GM12878 (cell line): Measurements from ENCODE around the gene CCDC102B. TPM values are rescaled to one million over a fixed set of nuclear protein-coding genes. Genes with fewer than 3 reads are reported as not detected.

Experiments
- ATAC-seq: fragments of 200-7000 bp; cut with Tn5 transposase; 3 replicates; pipeline ENCODE4 v1.9.1; 2020; ENCODE audit warnings: mild to moderate bottlenecking, moderate library complexity
- BruUV-seq: library from RNA; stranded (reverse); fragments of 400-500 nt; replicated peaks from 2 replicates; lab custom pipeline; 2021; lab: Mats Ljungman, UMichigan
- CTCF ChIA-PET: fragments of 300-600 bp; sonication (Branson Sonifier 250); formaldehyde crosslinking; extraction: SDS; loops from one replicate; lab custom pipeline; 2021; ENCODE audit warnings: inconsistent platforms; lab: Yijun Ruan, JAX
- POLR2A ChIA-PET: fragments of 350-600 bp; formaldehyde crosslinking; extraction: SDS; loops from one replicate; lab custom pipeline; 2021; ENCODE audit warnings: inconsistent platforms; lab: Charles Lee
- RAD21 ChIA-PET: fragments of 300-600 bp; sonication (Branson Sonifier 250); formaldehyde crosslinking; loops from one replicate; lab custom pipeline; 2023; ENCODE audit warnings: antibody characterized with exemption; ENCODE audit not compliant: unreplicated experiment; lab: Charles Lee
- SMC1A ChIA-PET: fragments of 300-600 bp; sonication (Branson Sonifier 250); formaldehyde crosslinking; loops from one replicate; lab custom pipeline; 2023; ENCODE audit not compliant: unreplicated experiment, uncharacterized antibody; lab: Charles Lee
- DNase-seq: peaks from one replicate; pipeline ENCODE4 v3.0.0-alpha.2; 2011; ENCODE audit warnings: low read depth, low spot score
- FAIRE-seq: peaks from 3 replicates; lab custom pipeline; 2011; peaks lifted over from hg19 to GRCh38; lab: Jason Lieb, UNC
- H2AFZ ChIP-seq: 2 replicates; pipeline ENCODE4 v1.6.0; 2011; ENCODE audit warnings: low read depth, low read length, control low read depth; ENCODE audit not compliant: control insufficient read depth
- H3K27ac ChIP-seq: 2 replicates; pipeline ENCODE4 v1.5.1; 2011; ENCODE audit warnings: control low read depth; ENCODE audit not compliant: control insufficient read depth, insufficient read depth
- H3K27me3 ChIP-seq, 2 experiments: replicated peaks in 1 of 2; 2 replicates each; pipeline versions ENCODE4 v1.6.0 to v1.6.1; 2011; ENCODE audit warnings: low read length in 1 of 2; ENCODE audit not compliant: control insufficient read depth in 2 of 2, insufficient read depth in 2 of 2
- H3K36me3 ChIP-seq, 2 experiments: 2 replicates each; pipeline ENCODE4 v1.5.1; 2011; ENCODE audit warnings: low read length in 1 of 2; ENCODE audit not compliant: control insufficient read depth in 2 of 2, insufficient read depth in 2 of 2
- H3K4me1 ChIP-seq: 2 replicates; pipeline ENCODE4 v1.6.1; 2011; ENCODE audit warnings: mild to moderate bottlenecking, low read length, moderate library complexity, mixed read lengths; ENCODE audit not compliant: control insufficient read depth, insufficient read depth
- H3K4me2 ChIP-seq: 2 replicates; pipeline ENCODE4 v1.6.0; 2011; ENCODE audit warnings: control low read depth; ENCODE audit not compliant: control insufficient read depth, insufficient read depth
- H3K4me3 ChIP-seq: fragments of 200-600 bp; sonication (generic); 2 replicates; pipeline ENCODE4 v1.5.1; 2016
- H3K79me2 ChIP-seq: 2 replicates; pipeline ENCODE4 v1.6.0; 2011; ENCODE audit warnings: low read length; ENCODE audit not compliant: control insufficient read depth, insufficient read depth
- H3K9ac ChIP-seq: 2 replicates; pipeline ENCODE4 v1.8.0; 2011; ENCODE audit warnings: low read length, control low read depth, mixed read lengths; ENCODE audit not compliant: control insufficient read depth, insufficient read depth
- H3K9me3 ChIP-seq: replicated peaks from 3 replicates; pipeline ENCODE4 v1.5.1; 2011; ENCODE audit warnings: mild to moderate bottlenecking, low read length; ENCODE audit not compliant: control insufficient read depth, insufficient read depth
- H4K20me1 ChIP-seq: 2 replicates; pipeline ENCODE4 v1.6.0; 2011; ENCODE audit not compliant: control insufficient read depth, insufficient read depth
- ASH2L ChIP-seq: fragments of 300-600, 200-600 bp; sonication (generic); IDR thresholded peaks from 2 replicates; pipeline ENCODE4 v1.6.1; 2017; ENCODE audit warnings: low read depth, mild to moderate bottlenecking, borderline replicate concordance
- ATF7 ChIP-seq: fragments of 450-650 bp; IDR thresholded peaks from 2 replicates; pipeline ENCODE4 v1.6.1; 2016; ENCODE audit warnings: low read depth, mild to moderate bottlenecking
- CBX5 ChIP-seq: sonication (generic); IDR thresholded peaks from 2 replicates; pipeline ENCODE4 v1.6.1; 2016; ENCODE audit warnings: low read depth, moderate library complexity, mild to moderate bottlenecking, inconsistent platforms
- CEBPB ChIP-seq, 2 experiments: fragments of 150-350 bp in 1 of 2; IDR thresholded peaks; 2 replicates each; pipeline ENCODE4 v1.6.1; 2012 to 2014; ENCODE audit warnings: low read depth in 2 of 2, low read length in 2 of 2, borderline replicate concordance in 1 of 2, inconsistent platforms in 1 of 2
- EP300 ChIP-seq, 2 experiments: fragments of 150-350 bp in 1 of 2; IDR thresholded peaks; 2 replicates each; pipeline ENCODE4 v1.6.1; 2011 to 2012; ENCODE audit warnings: low read depth in 2 of 2, low read length in 2 of 2, borderline replicate concordance in 1 of 2, improper control_type of control experiment in 1 of 2, inconsistent platforms in 1 of 2; ENCODE audit not compliant: control insufficient read depth in 1 of 2
- HDAC6 ChIP-seq: fragments of 200-600 bp; sonication (generic); IDR thresholded peaks from one replicate; pipeline ENCODE4 v1.8.0; 2017; ENCODE audit warnings: antibody characterized with exemption; ENCODE audit not compliant: unreplicated experiment
- IKZF2 ChIP-seq, 2 experiments: fragments of 450-650 bp; IDR thresholded peaks; 2 replicates each; pipeline ENCODE4 v1.6.1; 2017; ENCODE audit warnings: mild to moderate bottlenecking in 2 of 2, moderate library complexity in 2 of 2
- JUNB ChIP-seq: IDR thresholded peaks from 2 replicates; pipeline ENCODE4 v1.6.1; 2016; ENCODE audit warnings: antibody characterized with exemption, mild to moderate bottlenecking
- LARP7 ChIP-seq: fragments of 450-650 bp; IDR thresholded peaks from 2 replicates; pipeline ENCODE4 v1.6.1; 2017; ENCODE audit warnings: mild to moderate bottlenecking
- MTA3 ChIP-seq: IDR thresholded peaks from 2 replicates; pipeline ENCODE4 v1.6.1; 2012; ENCODE audit warnings: low read length, inconsistent platforms, borderline replicate concordance
- MXI1 ChIP-seq: fragments of 150-350 bp; IDR thresholded peaks from 2 replicates; pipeline ENCODE4 v1.6.1; 2011; ENCODE audit warnings: low read depth, mild to moderate bottlenecking, inconsistent platforms, low read length, improper control_type of control experiment
- NFIC ChIP-seq: IDR thresholded peaks from 2 replicates; pipeline ENCODE4 v1.6.1; 2012; ENCODE audit warnings: low read depth, mild to moderate bottlenecking, inconsistent platforms, low read length, moderate library complexity
- POLR2A ChIP-seq: IDR thresholded peaks from 2 replicates; pipeline ENCODE4 v1.6.1; 2011; ENCODE audit warnings: low read depth, mild to moderate bottlenecking, low read length
- SMAD5 ChIP-seq: IDR thresholded peaks from 2 replicates; pipeline ENCODE4 v1.6.1; 2016; ENCODE audit warnings: antibody characterized with exemption, low read depth
- SMC3 ChIP-seq: IDR thresholded peaks from 2 replicates; pipeline ENCODE4 v1.6.1; 2011; ENCODE audit warnings: low read length, improper control_type of control experiment, borderline replicate concordance
- STAT1 ChIP-seq: fragments of 450-650 bp; conservative IDR thresholded peaks from 2 replicates; pipeline ENCODE4 v1.6.1; 2014; ENCODE audit warnings: antibody characterized with exemption, mild to moderate bottlenecking
- TAF1 ChIP-seq: IDR thresholded peaks from 2 replicates; pipeline ENCODE4 v1.6.1; 2011; ENCODE audit warnings: mild to moderate bottlenecking, low read depth, low read length, borderline replicate concordance
- YBX1 ChIP-seq: fragments of 450-650 bp; IDR thresholded peaks from 2 replicates; pipeline ENCODE4 v1.6.1; 2016; ENCODE audit warnings: antibody characterized with exemption
- ZNF622 ChIP-seq: fragments of 450-650 bp; IDR thresholded peaks from 2 replicates; pipeline ENCODE4 v1.6.1; 2017; ENCODE audit warnings: mild to moderate bottlenecking, inconsistent platforms
- WGBS: methylation state at CpG from one replicate; pipeline ENCODE4 v1.1.6; 2016; ENCODE audit warnings: low lambda C conversion rate; ENCODE audit not compliant: insufficient replicate concordance, insufficient coverage; ENCODE audit errors: missing lambda C conversion rate; 5-methylcytosine and 5-hydroxymethylcytosine counted together
- in situ Hi-C: fragments of 300-500 bp; cut with MboI; formaldehyde crosslinking; loops from 9 replicates; pipeline ENCODE4 v1.14.3; 2018; ENCODE audit warnings: mixed read lengths
- intact Hi-C: fragments of 100-400 bp; cut with micrococcal nuclease; formaldehyde crosslinking; loops from one replicate; pipeline ENCODE4 v1.14.2; 2022; ENCODE audit not compliant: unreplicated experiment
- polyA plus RNA-seq, 11 experiments: library from polyadenylated mRNA; depleted of rRNA in 4 of 11; unstranded in 6 of 11; stranded (reverse) in 5 of 11; fragments of >200 nt; fragmentation: Nextera tagmentation in 4 of 11; fragmentation: Illumina TruSeq in 1 of 11; extraction: Ambion mirVana in 4 of 11; extraction: Trizol in 1 of 11; gene quantifications; 1 replicate in 1 of 11; 2 replicates in 10 of 11; pipeline versions ENCODE4 v1.2.1 to v1.2.3, GENCODE V29; 2011 to 2016; ENCODE audit warnings: inconsistent platforms in 2 of 11, missing spikeins in 2 of 11, low read depth in 1 of 11
- total RNA-seq, 4 experiments: library from RNA; depleted of rRNA in 3 of 4; stranded (reverse); fragments of >200 nt in 3 of 4; fragmentation: Illumina TruSeq in 1 of 4; extraction: Trizol in 1 of 4; gene quantifications; 2 replicates each; pipeline versions ENCODE4 v1.2.1 to v1.2.3, GENCODE V29; 2013 to 2021
- TF ChIP-seq, protein P1 (sequence below): fragments of 450-650 bp; IDR thresholded peaks from 2 replicates; pipeline ENCODE4 v1.6.1; 2017; ENCODE audit warnings: mild to moderate bottlenecking, low read depth, inconsistent platforms; ENCODE audit not compliant: poor library complexity, severe bottlenecking

The CCDC102B gene
- total and polyA plus RNA-seq, 10 of the 15 experiments (the other 5 are each of a cell fraction or from before 2014, with no cell fraction given) = 2.7 to 4.7 (median 3.3) TPM

DNA sequence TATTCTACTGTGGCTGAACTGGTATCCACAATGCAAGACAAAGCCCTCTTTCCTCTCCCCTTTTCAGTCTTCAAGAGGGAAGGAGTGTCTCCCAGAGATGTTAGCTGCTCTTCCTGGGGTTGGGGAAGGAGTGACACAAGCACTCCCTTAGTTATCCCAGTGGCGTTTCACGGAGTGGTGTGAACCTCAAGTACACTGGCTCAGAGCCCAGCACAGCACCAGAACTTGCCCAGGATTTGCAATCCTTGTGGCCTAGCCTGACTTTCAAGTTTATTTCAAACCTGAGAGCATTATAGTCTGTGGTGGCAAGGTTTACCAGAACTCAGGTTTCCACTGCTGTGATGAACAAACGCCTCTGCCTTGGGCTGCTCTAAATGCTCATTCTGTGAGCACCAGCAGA, 162.5 kb downstream of the CCDC102B start:
- Histone ChIP-seq H3K4me2 (no peak overlapping the region), H3K9me3 (no peaks in the 10 kb centered on the region), H3K36me3 (no peaks in the 10 kb centered on the region), H3K27ac (no peak overlapping the region), H3K79me2 (no peaks in the 10 kb centered on the region), H4K20me1 (no peaks in the 10 kb centered on the region), H2AFZ (no peak overlapping the region), H3K4me3 (no peak overlapping the region), H3K4me1 (no peaks in the 10 kb centered on the region), H3K27me3 (no peaks in the 10 kb centered on the region), H3K9ac (no peak overlapping the region)
- no TSS peak for BruUV-seq
- ChIA-PET POLR2A (no interaction called here), RAD21 (no interaction called here), CTCF (no interaction called here), SMC1A (no interaction called here)
- intact Hi-C loops = no loop called here
- FAIRE-seq (no peak), DNase-seq (no peak), ATAC-seq (no peak)
- WGBS = 12% methylated on average over 3 of the region's 3 CpGs
- no peak for TF ChIP-seq YBX1
- TF ChIP-seq MXI1 = no peak
- TF ChIP-seq, protein P1, sequence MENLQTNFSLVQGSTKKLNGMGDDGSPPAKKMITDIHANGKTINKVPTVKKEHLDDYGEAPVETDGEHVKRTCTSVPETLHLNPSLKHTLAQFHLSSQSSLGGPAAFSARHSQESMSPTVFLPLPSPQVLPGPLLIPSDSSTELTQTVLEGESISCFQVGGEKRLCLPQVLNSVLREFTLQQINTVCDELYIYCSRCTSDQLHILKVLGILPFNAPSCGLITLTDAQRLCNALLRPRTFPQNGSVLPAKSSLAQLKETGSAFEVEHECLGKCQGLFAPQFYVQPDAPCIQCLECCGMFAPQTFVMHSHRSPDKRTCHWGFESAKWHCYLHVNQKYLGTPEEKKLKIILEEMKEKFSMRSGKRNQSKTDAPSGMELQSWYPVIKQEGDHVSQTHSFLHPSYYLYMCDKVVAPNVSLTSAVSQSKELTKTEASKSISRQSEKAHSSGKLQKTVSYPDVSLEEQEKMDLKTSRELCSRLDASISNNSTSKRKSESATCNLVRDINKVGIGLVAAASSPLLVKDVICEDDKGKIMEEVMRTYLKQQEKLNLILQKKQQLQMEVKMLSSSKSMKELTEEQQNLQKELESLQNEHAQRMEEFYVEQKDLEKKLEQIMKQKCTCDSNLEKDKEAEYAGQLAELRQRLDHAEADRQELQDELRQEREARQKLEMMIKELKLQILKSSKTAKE = no peak
- TF ChIP-seq ATF7 = no peak
- TF ChIP-seq STAT1 = no peak
- no peak for TF ChIP-seq CEBPB (IDR thresholded peaks at IDR 0.05; ENCODE audit: borderline replicate concordance in 1 of 2, low read depth in 2 of 2, low read length in 2 of 2)
- TF ChIP-seq POLR2A = no peak
- no peak for TF ChIP-seq SMC3
- TF ChIP-seq SMAD5 = no peak
- no peak for TF ChIP-seq EP300 (IDR thresholded peaks at IDR 0.05; ENCODE audit: borderline replicate concordance in 1 of 2, control insufficient read depth in 1 of 2, low read depth in 2 of 2, low read length in 2 of 2)
- TF ChIP-seq CBX5 = no peak
- no peak for TF ChIP-seq MTA3
- no peak for TF ChIP-seq NFIC
- TF ChIP-seq TAF1 = no peak
- no peak for TF ChIP-seq IKZF2 (IDR thresholded peaks at IDR 0.05)
- no peak for TF ChIP-seq JUNB
- TF ChIP-seq ASH2L = no peak
- TF ChIP-seq ZNF622 = no peak
- no peak for TF ChIP-seq HDAC6
- TF ChIP-seq LARP7 = no peak
- in situ Hi-C loops = no loop called here
